Activated CD4-positive, CD25-positive, alpha-beta regulatory T cell (primary cell): ENCODE results near the gene B4GALNT2.
"Not testable (repeated sequence)": the region's sequence is repeated elsewhere in the genome, so short reads cannot be mapped to it uniquely, and the experiment has no call there.

Source experiments
- DNase-seq, 4 experiments: peaks; one replicate each; lab custom pipeline; 2025; lab: John Stamatoyannopoulos, UW

Gene B4GALNT2

GRCh38 chr17:49180998-49181635 lies 48.5 kb downstream of the B4GALNT2 start:
- no peak for DNase-seq

DNA sequence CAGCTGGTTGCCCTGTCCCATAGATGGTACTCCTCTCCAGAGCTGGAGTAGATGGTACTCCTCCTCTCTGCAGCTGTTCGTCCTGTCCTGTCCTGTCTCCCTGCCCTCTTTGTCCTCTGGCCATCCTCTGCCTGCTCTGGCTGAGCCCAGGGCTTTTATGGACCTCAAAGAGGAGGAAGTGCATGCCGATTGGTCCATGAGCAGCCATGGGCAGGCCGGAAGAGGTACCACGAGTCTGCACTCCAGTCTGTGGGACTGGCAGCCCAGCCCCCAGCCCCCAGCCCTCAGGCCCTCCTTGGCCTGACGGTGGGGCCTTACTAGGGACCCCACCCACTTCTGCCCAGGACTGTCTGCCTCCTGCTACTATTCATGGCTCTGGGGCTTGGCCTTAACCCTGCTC lies 50.8 kb downstream of the B4GALNT2 start:
- DNase-seq, result no peak

DNA sequence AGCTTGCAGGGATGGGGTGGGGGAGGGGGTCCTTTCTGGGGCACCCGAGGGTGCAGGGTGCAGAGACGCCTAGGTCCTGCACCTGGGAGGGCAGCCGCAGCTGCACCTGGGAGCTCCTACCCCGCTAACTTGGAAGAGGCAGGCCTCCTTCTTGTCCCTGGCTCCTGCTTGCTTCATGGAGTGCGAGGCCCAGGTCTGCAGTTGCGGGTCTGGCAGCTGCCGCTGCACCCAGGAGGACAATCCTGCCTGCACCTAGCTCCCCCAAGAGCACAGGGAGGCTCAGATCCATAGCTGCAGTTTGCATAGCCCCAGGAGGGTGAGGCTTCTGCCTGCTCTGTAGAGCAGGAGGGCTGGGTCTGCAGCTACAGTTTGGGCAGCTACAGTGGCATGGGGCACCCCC lies 51.2 kb downstream of the B4GALNT2 start:
- DNase-seq, result no peak

GRCh38 chr17:49184522-49184921 lies 52.0 kb downstream of the B4GALNT2 start:
- DNase-seq, result not testable (repeated sequence)

DNA sequence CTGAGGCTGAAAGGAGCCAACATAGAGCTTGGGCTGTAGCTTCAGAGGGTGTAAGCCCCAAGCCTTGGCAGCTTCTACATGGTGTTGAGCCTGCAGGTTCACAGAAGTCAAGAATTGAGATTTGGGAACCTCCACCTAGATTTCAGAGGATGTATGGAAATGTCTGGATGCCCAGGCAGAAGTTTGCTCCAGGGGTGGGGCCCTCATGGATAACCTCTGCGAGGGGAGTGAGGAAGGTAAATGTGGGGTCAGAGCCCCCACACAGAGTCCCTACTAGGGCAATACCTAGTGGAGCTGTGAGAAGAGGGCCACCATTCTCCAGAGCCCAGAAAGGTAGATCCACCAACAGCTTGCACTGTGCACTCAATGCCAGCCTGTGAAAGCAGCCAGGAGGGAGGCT lies 52.8 kb downstream of the B4GALNT2 start:
- DNase-seq, result not testable (repeated sequence)

GRCh38 chr17:49187301-49187700 lies 54.7 kb downstream of the B4GALNT2 start:
- DNase-seq, result no peak

GRCh38 chr17:49190932-49191331 lies 58.4 kb downstream of the B4GALNT2 start:
- DNase-seq, result no peak

GRCh38 chr17:49191409-49191916 lies 58.9 kb downstream of the B4GALNT2 start:
- DNase-seq, result no peak

- DNase-seq, result peak; percentile 80 to 98 (median 90)
Measured at GRCh38 chr17:49191917-49192741, 59.6 kb downstream of the B4GALNT2 start.

GRCh38 chr17:49193513-49194296 lies 61.1 kb downstream of the B4GALNT2 start:
- no peak for DNase-seq

- no peak for DNase-seq
Measured at GRCh38 chr17:49194297-49194607, 61.7 kb downstream of the B4GALNT2 start.

DNA sequence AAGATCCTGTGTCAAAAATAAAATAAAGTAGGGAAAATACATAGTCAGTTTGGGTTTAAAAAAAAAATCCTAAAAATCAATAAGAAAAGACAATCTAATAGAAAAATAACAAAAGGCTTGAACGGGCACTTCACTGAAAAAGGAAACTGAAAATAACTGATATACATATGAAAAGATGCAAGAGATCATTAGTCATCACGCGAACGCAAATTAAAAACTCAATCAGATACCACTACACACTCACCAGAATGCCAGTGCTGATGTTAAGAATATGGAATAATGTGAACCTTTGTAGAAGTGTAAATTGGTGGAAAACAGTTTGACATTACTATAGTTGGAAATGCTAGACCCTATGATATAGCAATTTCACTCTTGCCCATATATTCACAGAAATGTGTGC lies 63.2 kb downstream of the B4GALNT2 start:
- no peak for DNase-seq

- no peak for DNase-seq
Measured at GRCh38 chr17:49196520-49196919, 64.0 kb downstream of the B4GALNT2 start.

GRCh38 chr17:49197346-49197998 lies 64.9 kb downstream of the B4GALNT2 start:
- DNase-seq, result no peak

DNA sequence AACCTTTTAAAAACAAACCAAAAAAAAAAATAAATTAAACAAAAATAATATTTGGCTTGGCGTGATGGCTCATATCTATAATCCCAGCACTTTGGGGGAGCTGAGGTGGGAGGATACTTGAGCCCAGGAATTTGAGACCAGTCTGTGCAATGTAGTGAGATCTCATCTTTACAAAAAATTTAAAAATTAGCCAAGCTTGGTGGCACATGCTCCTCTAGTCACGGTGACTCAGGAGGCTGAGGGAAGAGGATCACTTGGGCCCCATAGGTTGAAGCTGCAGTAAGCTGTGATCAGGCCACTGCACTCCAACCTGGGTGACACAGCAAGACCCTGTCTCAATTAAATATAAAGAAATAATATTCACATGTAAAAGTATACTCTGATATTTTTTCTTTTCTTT lies 65.6 kb downstream of the B4GALNT2 start:
- DNase-seq, result no peak

- DNase-seq, result no peak
Measured at GRCh38 chr17:49200423-49201083, 68.0 kb downstream of the B4GALNT2 start.

GRCh38 chr17:49201481-49201927 lies 68.9 kb downstream of the B4GALNT2 start:
- no peak for DNase-seq

GRCh38 chr17:49203796-49204195 lies 71.2 kb downstream of the B4GALNT2 start:
- DNase-seq, result no peak

DNA sequence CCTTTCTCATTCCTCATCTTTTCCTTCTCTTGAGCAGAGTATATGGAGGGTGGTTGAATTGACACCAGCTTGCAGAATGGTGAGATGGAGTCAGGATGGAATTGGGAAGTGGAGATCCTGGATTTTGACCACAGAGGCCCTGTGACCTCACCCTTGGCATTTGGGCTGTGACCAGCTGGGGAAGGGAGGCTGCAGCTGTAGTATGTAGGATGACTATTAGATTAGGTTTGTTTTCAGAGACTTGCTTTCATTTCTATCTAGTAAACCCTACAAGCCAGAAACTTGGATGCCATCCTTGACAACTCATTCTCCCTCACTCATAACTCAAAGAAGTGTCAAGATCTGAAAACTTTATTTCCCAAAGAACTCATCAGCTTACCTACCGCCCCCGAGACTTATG lies 71.9 kb downstream of the B4GALNT2 start:
- DNase-seq, result no peak

GRCh38 chr17:49209061-49209571 lies 76.5 kb downstream of the B4GALNT2 start:
- DNase-seq, result no peak
